ENCODE data around the gene CHMP4A. TPM values are rescaled to one million over a fixed set of nuclear protein-coding genes. Genes with fewer than 3 reads are reported as not detected.

Gene CHMP4A
- polyA plus RNA-seq, 1 experiment, result 36.3 TPM

GRCh38 chr14:24185026-24185425 lies 28.3 kb downstream of the CHMP4A start:
- TF ChIP-seq CTCF (IDR thresholded peaks at IDR 0.05; ENCODE audit: insufficient read depth, low read depth, low read length), result no peak
- DNase-seq (ENCODE audit: low read depth), result no peak
- H3K36me3 ChIP-seq (ENCODE audit: control insufficient read depth, insufficient read depth, low read length), result peaks cover 44% of the 10 kb centered on the region
- ChIA-PET CTCF (interaction anchor here (1.2 to 1.6 kb wide), 3 partner anchors 24 to 127 kb away, joined by 3 to 4 read pairs (median 4); partner anchors contain the start of gene IRF9), POLR2A (no interaction called here)
- no peaks in the 10 kb centered on the region for H3K27me3 ChIP-seq (ENCODE audit: control insufficient read depth, insufficient read depth, low read length)
- H3K4me3 ChIP-seq (ENCODE audit: low read depth, low read length), result no peak overlapping the region

GRCh38 chr14:24184104-24184970 lies 29.0 kb downstream of the CHMP4A start:
- ChIA-PET POLR2A (no interaction called here), CTCF (interaction anchor here (1.6 kb wide), 1 partner anchor 126 kb away, joined by 4 read pairs; no protein-coding TSS in a partner anchor)
- TF ChIP-seq CTCF (IDR thresholded peaks at IDR 0.05; ENCODE audit: insufficient read depth, low read depth, low read length), result no peak
- Histone ChIP-seq H3K36me3 (ENCODE audit: control insufficient read depth, insufficient read depth, low read length) (peaks cover 45% of the 10 kb centered on the region), H3K4me3 (ENCODE audit: low read depth, low read length) (no peak overlapping the region), H3K27me3 (ENCODE audit: control insufficient read depth, insufficient read depth, low read length) (no peaks in the 10 kb centered on the region)
- DNase-seq (ENCODE audit: low read depth), result no peak

- CTCF ChIA-PET, result no interaction called here
- H3K4me3 ChIP-seq (ENCODE audit: low read depth, low read length), result no peak overlapping the region
- peaks cover 55% of the 10 kb centered on the region for H3K36me3 ChIP-seq (ENCODE audit: control insufficient read depth, insufficient read depth, low read length)
- no peak for TF ChIP-seq CTCF (IDR thresholded peaks at IDR 0.05; ENCODE audit: insufficient read depth, low read depth, low read length)
- H3K27me3 ChIP-seq (ENCODE audit: control insufficient read depth, insufficient read depth, low read length), result no peaks in the 10 kb centered on the region
- POLR2A ChIA-PET, result no interaction called here
- no peak for DNase-seq (ENCODE audit: low read depth)
Observed at GRCh38 chr14:24183014-24183481, 30.2 kb downstream of the CHMP4A start.

GRCh38 chr14:24182110-24182882 lies 31.0 kb downstream of the CHMP4A start:
- ChIA-PET CTCF (no interaction called here), POLR2A (interaction anchor here (0.6 kb wide), 1 partner anchor 12 kb away, joined by 3 read pairs; no protein-coding TSS in a partner anchor)
- Histone ChIP-seq H3K36me3 (ENCODE audit: control insufficient read depth, insufficient read depth, low read length) (peaks cover 59% of the 10 kb centered on the region), H3K27me3 (ENCODE audit: control insufficient read depth, insufficient read depth, low read length) (no peaks in the 10 kb centered on the region), H3K4me3 (ENCODE audit: low read depth, low read length) (no peak overlapping the region)
- DNase-seq (ENCODE audit: low read depth), result no peak
- no peak for TF ChIP-seq CTCF (IDR thresholded peaks at IDR 0.05; ENCODE audit: insufficient read depth, low read depth, low read length)

All from BJ (cell line).